PC-3 (cell line): ENCODE measurements around the gene AHNAK.

Experiments used
- EZH2phosphoT487 ChIP-seq: fragments of 300-600 bp; sonication (generic); IDR thresholded peaks from 2 replicates; pipeline ENCODE4 v1.6.1; 2018; ENCODE audit warnings: mild to moderate bottlenecking, antibody characterized with exemption, low read length, borderline replicate concordance
- TF ChIP-seq, protein P1 (sequence below): fragments of 300-600 bp; sonication (generic); conservative IDR thresholded peaks from 2 replicates; pipeline ENCODE4 v1.5.1; 2017; ENCODE audit warnings: antibody characterized with exemption, low read depth, mild to moderate bottlenecking, low read length

DNA sequence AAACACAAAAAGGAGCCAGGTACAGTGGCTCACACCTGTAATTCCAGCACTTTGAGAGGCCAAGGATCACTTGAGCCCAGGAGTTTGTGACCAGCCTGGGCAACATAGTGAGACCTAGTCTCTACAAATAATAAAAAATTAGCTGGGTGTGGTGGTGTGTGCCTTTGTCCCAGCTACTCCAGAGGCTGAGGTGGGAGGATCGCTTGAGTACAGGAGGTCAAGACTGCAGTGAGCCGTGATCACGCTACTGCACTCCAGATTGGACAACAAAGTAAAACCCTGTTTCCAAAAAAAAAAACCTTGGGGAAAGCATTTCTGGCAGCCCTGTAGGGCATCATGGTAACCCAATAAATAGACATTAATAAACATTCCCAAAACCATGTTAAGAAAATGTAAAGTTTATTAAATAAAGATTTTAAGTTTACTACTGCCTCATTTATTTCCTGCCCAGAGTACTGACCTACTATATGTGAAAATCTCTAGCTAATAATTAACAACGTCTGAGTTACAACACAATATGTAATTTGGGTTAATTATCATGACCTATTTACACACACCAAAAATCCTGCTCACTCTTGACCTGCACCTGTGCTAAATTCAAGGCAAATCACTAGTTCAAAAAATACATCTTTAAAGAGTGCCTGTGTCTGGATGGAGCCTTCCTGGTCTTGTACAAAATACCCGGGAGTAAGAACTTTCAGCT, 18.6 kb upstream of the AHNAK start:
- TF ChIP-seq, protein P1, sequence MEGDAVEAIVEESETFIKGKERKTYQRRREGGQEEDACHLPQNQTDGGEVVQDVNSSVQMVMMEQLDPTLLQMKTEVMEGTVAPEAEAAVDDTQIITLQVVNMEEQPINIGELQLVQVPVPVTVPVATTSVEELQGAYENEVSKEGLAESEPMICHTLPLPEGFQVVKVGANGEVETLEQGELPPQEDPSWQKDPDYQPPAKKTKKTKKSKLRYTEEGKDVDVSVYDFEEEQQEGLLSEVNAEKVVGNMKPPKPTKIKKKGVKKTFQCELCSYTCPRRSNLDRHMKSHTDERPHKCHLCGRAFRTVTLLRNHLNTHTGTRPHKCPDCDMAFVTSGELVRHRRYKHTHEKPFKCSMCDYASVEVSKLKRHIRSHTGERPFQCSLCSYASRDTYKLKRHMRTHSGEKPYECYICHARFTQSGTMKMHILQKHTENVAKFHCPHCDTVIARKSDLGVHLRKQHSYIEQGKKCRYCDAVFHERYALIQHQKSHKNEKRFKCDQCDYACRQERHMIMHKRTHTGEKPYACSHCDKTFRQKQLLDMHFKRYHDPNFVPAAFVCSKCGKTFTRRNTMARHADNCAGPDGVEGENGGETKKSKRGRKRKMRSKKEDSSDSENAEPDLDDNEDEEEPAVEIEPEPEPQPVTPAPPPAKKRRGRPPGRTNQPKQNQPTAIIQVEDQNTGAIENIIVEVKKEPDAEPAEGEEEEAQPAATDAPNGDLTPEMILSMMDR = no peak
- no peak for TF ChIP-seq EZH2phosphoT487
